Kidney (tissue), 14 donors: ENCODE measurements around the gene ZNF208. TPM values are rescaled to one million over a fixed set of nuclear protein-coding genes. Genes with fewer than 3 reads are reported as not detected.

Source experiments
- DNase-seq, 5 donors: peaks; one replicate each; pipeline ENCODE4 v3.0.0-alpha.2; 2013 to 2020
- FAIRE-seq: peaks from 2 replicates; lab custom pipeline; 2012; peaks lifted over from hg19 to GRCh38; lab: Jason Lieb, UNC
- H3K27ac ChIP-seq, 2 donors: one replicate each; pipeline ENCODE4 v1.7.0; 2013; ENCODE audit warnings: low read depth in 2 of 2, low read length in 2 of 2, inconsistent platforms in 1 of 2
- H3K27me3 ChIP-seq: one replicate; pipeline ENCODE4 v1.7.1; 2013; ENCODE audit warnings: low read length, inconsistent platforms; ENCODE audit not compliant: control insufficient read depth, insufficient read depth
- H3K36me3 ChIP-seq, 3 donors: one replicate each; pipeline versions ENCODE4 v1.7.0 to v1.7.1; 2013; ENCODE audit warnings: low read length in 3 of 3, control low read depth in 1 of 3, inconsistent platforms in 1 of 3; ENCODE audit not compliant: insufficient read depth in 3 of 3, control insufficient read depth in 2 of 3
- H3K4me1 ChIP-seq, 3 donors: one replicate each; pipeline versions ENCODE4 v1.7.0 to v1.7.1; 2013; ENCODE audit warnings: low read length in 3 of 3, inconsistent platforms in 1 of 3, low read depth in 1 of 3; ENCODE audit not compliant: control insufficient read depth in 2 of 3, insufficient read depth in 2 of 3
- H3K4me3 ChIP-seq, 3 donors: one replicate each; pipeline versions ENCODE4 v1.7.0 to v1.8.1; 2013; ENCODE audit warnings: low read length in 3 of 3, control low read depth in 1 of 3, inconsistent platforms in 1 of 3
- H3K9ac ChIP-seq, 3 donors: one replicate each; pipeline versions ENCODE4 v1.7.0 to v1.7.1; 2013; ENCODE audit warnings: low read length in 3 of 3, control low read depth in 1 of 3, inconsistent platforms in 1 of 3
- H3K9me3 ChIP-seq, 3 donors: one replicate each; pipeline versions ENCODE4 v1.7.0 to v1.7.1; 2013; ENCODE audit warnings: low read length in 3 of 3, control low read depth in 1 of 3, inconsistent platforms in 1 of 3; ENCODE audit not compliant: control insufficient read depth in 2 of 3, insufficient read depth in 1 of 3
- CTCF ChIP-seq: IDR thresholded peaks from 3 replicates; pipeline ENCODE4 v1.5.1; 2012; ENCODE audit warnings: mild to moderate bottlenecking, moderate library complexity, borderline replicate concordance; ENCODE audit not compliant: insufficient read depth; ENCODE audit errors: extremely low read depth
- intact Hi-C: fragments of 100-400 bp; cut with DNase I; formaldehyde crosslinking; loops from one replicate; pipeline ENCODE4 v1.11.1; 2022
- polyA plus RNA-seq: library from polyadenylated mRNA; stranded (reverse); fragments of 350-450 nt; fragmentation: Illumina TruSeq; extraction: RNeasy Lipid Tissue Mini Kit (QIAGEN cat#74804); gene quantifications from one replicate; pipeline ENCODE4 v1.2.3, GENCODE V29; 2014; ENCODE audit warnings: low read depth, low replicate concordance; ENCODE audit not compliant: insufficient read depth
- total RNA-seq: library from RNA; stranded (reverse); fragmentation: NEBNext Ultra II Directional; extraction: Animal tissue kit (Norgen Biotek cat#: 25700); gene quantifications from one replicate; pipeline ENCODE4 v1.2.1, GENCODE V29; 2021
- donor health status: control.
- donor health status: control.
- donor health status: control.
- donor health status: control.
- donor health status: control.
- donor health status: DM: yes; HTN: yes; CAD: no.
- donor health status: Normal renal cell carcinoma (clear cell type).

Gene ZNF208
- total and polyA plus RNA-seq, 2 donors from 2014 or later = 2.0 to 7.8 TPM

DNA sequence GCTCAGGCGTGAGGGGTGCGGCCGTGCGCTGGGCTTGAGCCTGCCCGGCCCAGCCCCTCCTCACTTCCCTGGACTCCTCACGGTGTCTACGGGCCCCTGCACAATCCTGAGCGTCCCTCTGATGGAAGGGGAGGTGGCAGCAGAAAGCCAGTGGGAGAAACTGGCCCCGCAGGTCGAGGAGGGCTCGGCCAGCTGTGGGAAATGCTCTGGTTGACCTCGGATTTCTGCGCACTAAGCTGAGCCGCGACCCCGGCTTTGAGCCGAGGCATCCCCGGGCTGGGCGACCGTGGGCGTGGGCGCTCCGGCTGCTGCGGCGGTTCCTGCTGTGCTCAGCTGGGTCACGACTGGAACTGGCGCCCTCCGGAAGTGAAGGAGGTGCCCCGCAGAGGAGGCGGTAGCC, 70.1 kb downstream of the ZNF208 start:
- Histone ChIP-seq H3K27me3 (no peaks in the 10 kb centered on the region), H3K9me3 (no peaks in the 10 kb centered on the region), H3K9ac (no peak overlapping the region), H3K4me3 (no peak overlapping the region), H3K36me3 (no peaks in the 10 kb centered on the region), H3K4me1 (no peaks in the 10 kb centered on the region), H3K27ac (no peak overlapping the region)
- intact Hi-C loops = no loop called here
- no peak for TF ChIP-seq CTCF
- DNase-seq (peak in 1 of 5 donors; percentile 58), FAIRE-seq (no peak)

GRCh38 chr19:21934593-21934992, 76.2 kb downstream of the ZNF208 start:
- no peak overlapping the region for H3K9ac ChIP-seq
- H3K9me3 ChIP-seq = no peaks in the 10 kb centered on the region
- no peaks in the 10 kb centered on the region for H3K4me1 ChIP-seq
- FAIRE-seq (no peak), DNase-seq (no peak)
- no peak overlapping the region for H3K4me3 ChIP-seq
- no peak overlapping the region for H3K27ac ChIP-seq
- no peak for TF ChIP-seq CTCF
- H3K27me3 ChIP-seq = no peaks in the 10 kb centered on the region
- intact Hi-C loops = no loop called here
- no peaks in the 10 kb centered on the region for H3K36me3 ChIP-seq

DNA sequence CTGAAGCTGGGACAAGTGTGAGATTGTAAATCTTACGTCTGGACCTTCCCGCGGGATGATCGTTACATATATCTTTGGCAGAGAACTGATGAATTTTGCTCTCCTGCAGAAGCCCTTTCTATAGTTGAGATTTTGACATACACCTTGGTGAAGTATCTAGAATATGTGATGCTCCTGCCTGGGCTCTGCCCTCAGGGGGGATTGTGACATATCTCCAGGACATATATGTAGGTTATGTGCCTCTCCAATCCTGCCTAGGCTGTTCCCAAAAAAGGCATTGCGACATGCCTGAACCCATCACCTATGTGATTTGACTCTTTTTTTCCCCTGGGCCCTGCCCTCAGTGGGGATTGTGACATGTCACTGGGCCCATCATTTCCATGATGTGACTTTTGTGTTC, 76.6 kb downstream of the ZNF208 start:
- no peak for TF ChIP-seq CTCF
- Histone ChIP-seq H3K9ac (no peak overlapping the region), H3K4me1 (no peaks in the 10 kb centered on the region), H3K27me3 (no peaks in the 10 kb centered on the region), H3K36me3 (no peaks in the 10 kb centered on the region), H3K27ac (no peak overlapping the region), H3K4me3 (no peak overlapping the region), H3K9me3 (peaks cover 0 to 2% (median 0%) of the 10 kb centered on the region in 3 donors)
- FAIRE-seq = no peak
- intact Hi-C loops = no loop called here
- DNase-seq = no peak

DNA sequence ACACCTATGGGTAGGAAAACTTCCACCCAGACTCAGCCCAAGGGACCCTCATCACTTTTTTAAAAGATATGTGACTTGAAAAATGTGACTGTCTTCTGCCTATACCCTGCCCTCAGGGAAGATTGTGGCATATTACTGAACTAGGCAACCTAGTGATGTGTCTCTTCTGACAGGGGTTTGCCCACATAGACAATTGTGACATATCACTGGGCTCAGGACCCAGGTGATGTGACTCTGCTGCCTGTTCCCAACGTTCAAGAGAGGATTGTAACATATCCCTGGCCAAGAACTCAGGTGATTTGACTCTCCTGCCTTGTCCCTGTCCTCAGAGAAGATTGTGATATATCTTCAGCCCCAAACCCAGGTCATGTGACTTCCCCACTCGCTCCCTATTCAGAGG, 88.5 kb downstream of the ZNF208 start:
- H3K9me3 ChIP-seq = peaks cover 0 to 14% (median 3%) of the 10 kb centered on the region in 3 donors
- H3K9ac ChIP-seq = no peak overlapping the region
- no peak for DNase-seq
- no peak overlapping the region for H3K27ac ChIP-seq
- H3K27me3 ChIP-seq = no peaks in the 10 kb centered on the region
- TF ChIP-seq CTCF = no peak
- intact Hi-C loops = no loop called here
- FAIRE-seq = no peak
- no peaks in the 10 kb centered on the region for H3K4me1 ChIP-seq
- H3K36me3 ChIP-seq = no peaks in the 10 kb centered on the region
- no peak overlapping the region for H3K4me3 ChIP-seq
